Measurements from ENCODE around the gene SORCS1.

SORCS1 gene

GRCh38 chr10:106705681-106706100 lies 458.8 kb downstream of the SORCS1 start:
- TF ChIP-seq YY1 (IDR thresholded peaks at IDR 0.05; ENCODE audit: low read depth), result no peak
- TF ChIP-seq RAD21 (IDR thresholded peaks at IDR 0.05; ENCODE audit: low read depth), result peak; percentile 73

GRCh38 chr10:106696239-106696638 lies 468.3 kb downstream of the SORCS1 start:
- TF ChIP-seq YY1 (IDR thresholded peaks at IDR 0.05; ENCODE audit: low read depth), result no peak
- no peak for TF ChIP-seq REST (IDR thresholded peaks at IDR 0.05; ENCODE audit: low read depth)
- TF ChIP-seq TEAD4 (IDR thresholded peaks at IDR 0.05), result no peak
- TF ChIP-seq CEBPB (IDR thresholded peaks at IDR 0.05), result no peak
- no peak for TF ChIP-seq NFIC (IDR thresholded peaks at IDR 0.05)
- no peak for TF ChIP-seq MAX (IDR thresholded peaks at IDR 0.05)
- TF ChIP-seq TCF12 (IDR thresholded peaks at IDR 0.05; ENCODE audit: low read depth), result no peak
- no peak for TF ChIP-seq CREB1 (IDR thresholded peaks at IDR 0.05; ENCODE audit: low read depth)
- TF ChIP-seq USF1 (IDR thresholded peaks at IDR 0.05), result no peak
- no peak for TF ChIP-seq RAD21 (IDR thresholded peaks at IDR 0.05; ENCODE audit: low read depth)
- TF ChIP-seq ZBTB7A (IDR thresholded peaks at IDR 0.05; ENCODE audit: low read depth), result no peak
- TF ChIP-seq TAF1 (IDR thresholded peaks at IDR 0.05; ENCODE audit: low read depth), result no peak
- TF ChIP-seq EGR1 (IDR thresholded peaks at IDR 0.05), result no peak
- no peak for TF ChIP-seq FOXM1 (IDR thresholded peaks at IDR 0.05; ENCODE audit: borderline replicate concordance, low read depth)
- TF ChIP-seq EP300 (IDR thresholded peaks at IDR 0.05; ENCODE audit: borderline replicate concordance), result no peak

- TF ChIP-seq CEBPB (IDR thresholded peaks at IDR 0.05) (no peak), FOXM1 (IDR thresholded peaks at IDR 0.05; ENCODE audit: borderline replicate concordance, low read depth) (no peak), NFIC (IDR thresholded peaks at IDR 0.05) (no peak)
These were observed 469.8 kb downstream of the SORCS1 start for GRCh38 chr10:106694696-106695095.

GRCh38 chr10:106682175-106682574 lies 482.3 kb downstream of the SORCS1 start:
- no peak for TF ChIP-seq YY1 (IDR thresholded peaks at IDR 0.05; ENCODE audit: low read depth)
- no peak for TF ChIP-seq FOXM1 (IDR thresholded peaks at IDR 0.05; ENCODE audit: borderline replicate concordance, low read depth)
- no peak for TF ChIP-seq TCF12 (IDR thresholded peaks at IDR 0.05; ENCODE audit: low read depth)
- TF ChIP-seq RAD21 (IDR thresholded peaks at IDR 0.05; ENCODE audit: low read depth), result no peak
- no peak for TF ChIP-seq TAF1 (IDR thresholded peaks at IDR 0.05; ENCODE audit: low read depth)
- no peak for TF ChIP-seq EP300 (IDR thresholded peaks at IDR 0.05; ENCODE audit: borderline replicate concordance)
- TF ChIP-seq CREB1 (IDR thresholded peaks at IDR 0.05; ENCODE audit: low read depth), result no peak
- no peak for TF ChIP-seq NFIC (IDR thresholded peaks at IDR 0.05)
- no peak for TF ChIP-seq CEBPB (IDR thresholded peaks at IDR 0.05)
- TF ChIP-seq EGR1 (IDR thresholded peaks at IDR 0.05), result no peak
- no peak for TF ChIP-seq TEAD4 (IDR thresholded peaks at IDR 0.05)
- TF ChIP-seq ZBTB7A (IDR thresholded peaks at IDR 0.05; ENCODE audit: low read depth), result no peak

GRCh38 chr10:106680061-106680460 lies 484.4 kb downstream of the SORCS1 start:
- TF ChIP-seq RAD21 (IDR thresholded peaks at IDR 0.05; ENCODE audit: low read depth) (no peak), CREB1 (IDR thresholded peaks at IDR 0.05; ENCODE audit: low read depth) (no peak), CEBPB (IDR thresholded peaks at IDR 0.05) (no peak), EP300 (IDR thresholded peaks at IDR 0.05; ENCODE audit: borderline replicate concordance) (no peak), NFIC (IDR thresholded peaks at IDR 0.05) (no peak)

- TF ChIP-seq FOXM1 (IDR thresholded peaks at IDR 0.05; ENCODE audit: borderline replicate concordance, low read depth) (no peak), REST (IDR thresholded peaks at IDR 0.05; ENCODE audit: low read depth) (no peak), USF1 (IDR thresholded peaks at IDR 0.05) (no peak), CREB1 (IDR thresholded peaks at IDR 0.05; ENCODE audit: low read depth) (no peak), EGR1 (IDR thresholded peaks at IDR 0.05) (no peak), TAF1 (IDR thresholded peaks at IDR 0.05; ENCODE audit: low read depth) (no peak)
These were observed 485.2 kb downstream of the SORCS1 start for GRCh38 chr10:106679314-106679713.

- TF ChIP-seq TCF12 (IDR thresholded peaks at IDR 0.05; ENCODE audit: low read depth) (no peak), EP300 (IDR thresholded peaks at IDR 0.05; ENCODE audit: borderline replicate concordance) (no peak), TEAD4 (IDR thresholded peaks at IDR 0.05) (no peak), USF1 (IDR thresholded peaks at IDR 0.05) (no peak), EGR1 (IDR thresholded peaks at IDR 0.05) (no peak), FOXM1 (IDR thresholded peaks at IDR 0.05; ENCODE audit: borderline replicate concordance, low read depth) (no peak), NFIC (IDR thresholded peaks at IDR 0.05) (no peak), CEBPB (IDR thresholded peaks at IDR 0.05) (no peak), RAD21 (IDR thresholded peaks at IDR 0.05; ENCODE audit: low read depth) (no peak), MAX (IDR thresholded peaks at IDR 0.05) (no peak), REST (IDR thresholded peaks at IDR 0.05; ENCODE audit: low read depth) (no peak), ZBTB7A (IDR thresholded peaks at IDR 0.05; ENCODE audit: low read depth) (no peak), YY1 (IDR thresholded peaks at IDR 0.05; ENCODE audit: low read depth) (no peak), CREB1 (IDR thresholded peaks at IDR 0.05; ENCODE audit: low read depth) (no peak), TAF1 (IDR thresholded peaks at IDR 0.05; ENCODE audit: low read depth) (no peak)
These were observed 491.9 kb downstream of the SORCS1 start for GRCh38 chr10:106672517-106673175.

Data from Ishikawa (cell line).